ENCODE results near the gene ITM2B.
"Not testable (repeated sequence)": the region's sequence is repeated elsewhere in the genome, so short reads cannot be mapped to it uniquely, and the experiment has no call there.

ITM2B gene

GRCh38 chr13:48230541-48230940, 2.5 kb upstream of the ITM2B start:
- DNase-seq, result no peak

DNA sequence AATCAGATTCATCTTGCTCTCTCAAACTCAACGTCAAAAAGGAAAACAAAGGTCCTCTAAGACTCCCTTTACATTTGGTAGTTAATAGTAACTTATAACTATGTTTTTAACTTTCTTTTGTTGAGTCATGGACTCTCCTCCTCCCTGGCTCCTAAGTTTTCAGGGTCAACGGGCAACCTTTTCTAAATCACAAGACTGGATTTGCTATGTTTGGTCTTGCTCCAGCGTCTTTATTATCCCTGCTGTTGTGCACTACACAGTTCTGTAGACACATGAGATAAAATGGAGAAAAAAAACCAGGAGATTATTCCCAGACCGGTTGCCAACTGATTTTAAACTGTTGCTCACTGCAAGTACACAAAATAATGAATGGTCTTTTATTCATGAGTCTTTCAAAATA, 1.9 kb upstream of the ITM2B start:
- DNase-seq, result no peak

GRCh38 chr13:48231933-48232332, 1.1 kb upstream of the ITM2B start:
- DNase-seq, result no peak

DNA sequence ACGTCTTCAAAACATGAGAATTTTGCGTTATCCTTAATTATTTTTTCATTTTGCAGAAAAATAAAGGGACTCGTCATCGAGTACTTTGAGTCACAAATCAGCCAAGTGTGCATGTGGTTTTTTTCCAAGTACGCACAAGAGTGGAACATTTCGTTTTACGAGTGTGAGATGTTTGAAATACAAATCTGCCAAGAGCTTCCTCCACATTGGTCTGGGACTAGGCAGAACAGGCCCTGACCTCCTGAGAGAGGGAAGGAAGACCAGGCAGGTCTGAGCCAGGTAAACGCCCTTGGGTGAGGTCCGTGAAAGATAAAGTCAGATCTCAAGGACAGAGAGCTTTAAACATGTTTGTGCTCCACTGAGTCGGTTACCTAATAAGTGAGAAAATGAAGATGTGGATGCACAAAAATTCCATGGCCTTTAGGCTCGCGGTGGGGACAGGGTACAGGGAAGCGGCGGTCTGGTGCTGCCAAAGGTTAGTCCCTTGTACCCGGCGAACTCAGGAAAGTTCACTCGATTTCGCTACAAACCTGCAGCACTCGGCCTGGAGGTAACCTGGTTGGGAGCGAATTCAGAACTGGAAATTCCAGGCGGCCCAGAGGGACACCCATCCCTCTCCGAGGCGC, 473 bp upstream of the ITM2B start:
- DNase-seq, result no peak

DNA sequence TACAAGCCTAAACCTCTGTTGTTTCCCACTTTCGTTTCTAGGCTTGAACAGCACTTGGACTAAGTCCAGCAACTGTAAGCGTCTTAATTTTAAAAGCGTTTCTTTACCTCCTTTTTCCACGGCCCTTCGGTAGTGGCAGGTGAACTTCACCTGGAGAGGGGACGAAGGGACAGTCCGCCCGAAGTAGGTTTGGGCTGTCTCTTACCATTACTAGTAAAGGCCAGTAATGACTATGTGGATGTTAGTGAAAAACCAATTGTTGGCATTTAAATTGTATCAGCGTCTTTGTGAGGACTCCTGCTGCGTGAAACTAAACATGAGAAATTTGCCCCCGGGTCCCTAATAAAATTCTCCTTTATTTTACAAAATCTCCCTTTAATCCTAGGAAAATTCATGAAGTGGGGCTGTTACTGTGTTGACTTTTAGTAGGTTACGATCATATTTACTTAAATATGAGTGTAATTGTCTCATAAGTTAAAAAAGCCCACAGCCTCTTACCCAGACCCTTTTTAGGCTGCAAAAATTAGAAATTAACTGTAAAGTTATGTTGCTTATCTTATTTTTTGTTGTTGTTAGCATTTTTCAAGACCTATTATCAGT, 983 bp downstream of the ITM2B start:
- DNase-seq, result no peak

DNA sequence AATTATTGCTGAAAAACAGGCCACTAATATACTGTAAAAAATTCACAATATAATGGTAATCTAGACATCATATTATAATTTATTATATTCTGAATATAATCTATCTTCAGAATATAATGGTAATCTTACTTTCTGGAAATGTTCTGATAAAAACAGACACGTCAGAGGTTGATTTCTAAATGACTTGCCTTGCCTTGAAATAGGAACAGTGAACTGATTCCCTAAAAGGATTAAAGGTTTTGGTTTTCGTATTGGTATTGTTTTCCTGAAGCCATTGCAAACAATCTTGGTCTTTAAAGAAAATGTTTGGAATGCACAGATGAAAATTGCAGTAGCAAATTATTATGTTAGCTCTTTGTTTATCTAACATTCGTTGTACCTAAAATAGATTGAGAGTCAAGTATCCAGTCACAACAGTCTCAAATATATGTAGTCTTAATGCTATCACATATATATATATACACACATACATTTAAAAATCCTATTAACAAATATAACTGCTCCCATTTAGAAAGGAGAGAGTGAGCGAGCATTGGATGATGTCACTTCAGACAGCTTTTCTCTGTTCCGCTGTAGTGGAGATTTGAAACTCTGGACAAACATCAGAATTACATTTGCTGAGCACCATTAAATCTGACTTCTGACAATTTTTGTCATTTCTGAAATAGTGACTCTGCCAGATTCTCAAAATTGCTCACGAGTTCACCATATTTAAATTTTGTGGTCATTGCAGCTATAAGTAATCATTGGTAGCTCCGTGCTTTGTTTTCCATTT, 1.7 kb downstream of the ITM2B start:
- DNase-seq, result peak; percentile 46

DNA sequence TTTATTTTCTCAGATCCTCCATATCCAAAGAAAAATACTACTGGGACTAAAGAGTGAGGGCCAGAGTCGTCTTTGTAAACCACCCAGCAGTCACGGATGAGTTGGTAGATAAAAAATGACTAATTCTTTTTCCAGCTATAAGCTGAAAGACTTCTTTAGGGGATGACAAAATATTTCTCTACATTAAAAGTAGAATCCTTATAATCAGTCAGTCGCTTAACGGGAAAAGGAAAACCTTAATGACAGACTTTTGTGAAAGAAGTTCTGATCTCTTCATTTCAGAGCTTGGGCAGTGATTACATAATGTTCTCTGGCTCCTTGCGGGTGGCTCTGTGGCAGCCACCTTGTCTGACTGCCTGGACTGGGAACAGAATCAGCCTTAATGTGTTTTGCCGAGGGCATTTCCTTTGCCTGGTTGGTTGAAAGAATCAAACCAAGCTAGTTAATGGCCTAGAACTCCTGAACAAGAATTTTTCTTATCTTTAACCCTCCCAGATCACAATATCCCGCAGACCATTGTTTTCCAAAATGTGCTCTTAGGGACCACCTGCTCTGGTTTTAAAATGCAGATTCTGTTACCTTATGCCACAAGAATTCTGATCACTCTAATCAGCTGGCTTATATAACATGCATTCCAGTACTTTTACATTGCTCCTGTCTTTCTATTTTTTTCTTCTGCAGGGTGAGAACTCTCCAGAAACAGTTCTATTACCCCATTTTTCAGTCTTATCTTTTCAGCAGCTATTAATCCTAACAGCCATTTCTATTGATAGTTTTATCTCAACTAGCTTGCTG, 2.5 kb downstream of the ITM2B start:
- peak; percentile 39 for DNase-seq

DNA sequence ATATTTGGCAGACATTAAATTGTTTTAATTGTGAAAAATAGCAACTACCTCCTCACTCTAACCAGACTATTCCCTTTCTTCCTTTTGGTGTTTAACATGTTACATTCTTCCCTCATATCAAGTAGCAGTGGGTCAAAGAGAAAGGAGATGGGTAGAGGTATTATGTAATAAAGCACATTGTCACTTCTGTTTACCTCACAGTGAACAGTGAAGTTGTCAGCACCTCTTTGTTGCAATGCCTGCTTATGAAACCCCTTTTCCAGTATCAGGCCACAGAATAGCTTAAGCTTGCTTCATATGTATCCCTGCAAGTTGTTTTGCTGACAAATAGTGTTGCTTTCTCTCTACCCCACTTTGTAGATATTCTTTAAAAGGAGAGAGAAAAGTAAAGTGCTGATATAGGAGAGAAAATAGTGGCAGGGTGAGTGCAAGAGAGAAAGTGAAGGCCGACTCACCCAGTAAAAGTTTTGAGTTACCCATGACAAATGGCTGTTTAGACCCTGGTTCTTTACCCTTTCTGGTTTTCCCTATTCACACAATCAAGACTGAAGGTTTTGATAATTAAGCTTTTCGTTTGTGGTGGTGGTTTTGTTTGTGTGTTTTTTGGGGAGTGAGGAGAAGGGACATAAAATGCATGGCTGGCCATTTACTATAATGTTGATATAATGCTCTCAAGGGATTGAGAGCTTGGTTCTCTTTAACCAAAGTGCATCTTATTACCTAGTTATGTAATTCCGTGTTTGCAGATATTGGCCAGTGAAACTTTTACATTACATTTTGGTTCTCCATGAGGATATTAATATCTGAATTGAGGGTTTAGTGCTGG, 3.7 kb downstream of the ITM2B start:
- DNase-seq, result peak; percentile 31

- not testable (repeated sequence) for DNase-seq
Observed at GRCh38 chr13:48239369-48239768, 6.4 kb downstream of the ITM2B start.

DNA sequence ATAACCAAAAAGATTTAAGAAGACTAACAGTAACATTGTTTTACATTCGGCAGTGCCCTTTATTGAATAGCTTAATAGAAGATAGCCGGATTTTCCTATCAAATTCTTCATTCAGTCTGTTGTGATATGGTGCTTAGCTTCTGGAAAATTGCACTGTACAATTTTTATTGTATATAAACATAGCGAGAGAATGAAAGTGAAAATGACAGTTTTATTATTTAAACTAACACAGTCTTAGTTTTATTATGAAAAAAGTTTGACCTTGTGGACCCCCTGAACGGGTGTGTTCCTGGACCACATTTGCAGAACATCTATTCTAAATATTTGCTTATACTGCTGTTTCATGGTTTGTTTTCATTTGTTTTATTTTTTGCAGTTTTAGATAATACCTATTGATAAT, 8.6 kb downstream of the ITM2B start:
- DNase-seq, result no peak

DNA sequence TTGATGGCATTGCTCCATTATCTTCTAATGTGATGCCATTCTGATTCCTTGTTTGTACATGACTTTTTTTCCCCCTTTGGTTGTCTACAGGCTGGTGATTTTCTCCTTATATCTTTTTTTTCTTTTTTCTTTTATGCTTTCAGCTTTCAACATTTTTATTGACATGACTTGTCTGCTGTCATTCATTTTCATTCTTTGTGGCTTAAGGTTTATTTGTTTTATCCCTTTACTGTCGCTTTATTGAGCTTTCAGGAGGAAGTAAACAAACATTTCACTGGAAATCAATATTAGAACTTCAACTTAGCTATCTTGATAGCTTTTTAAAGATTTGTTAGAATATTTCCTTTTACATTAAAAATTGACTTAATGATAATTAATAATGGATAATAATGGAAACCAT, 9.7 kb downstream of the ITM2B start:
- DNase-seq, result no peak

DNA sequence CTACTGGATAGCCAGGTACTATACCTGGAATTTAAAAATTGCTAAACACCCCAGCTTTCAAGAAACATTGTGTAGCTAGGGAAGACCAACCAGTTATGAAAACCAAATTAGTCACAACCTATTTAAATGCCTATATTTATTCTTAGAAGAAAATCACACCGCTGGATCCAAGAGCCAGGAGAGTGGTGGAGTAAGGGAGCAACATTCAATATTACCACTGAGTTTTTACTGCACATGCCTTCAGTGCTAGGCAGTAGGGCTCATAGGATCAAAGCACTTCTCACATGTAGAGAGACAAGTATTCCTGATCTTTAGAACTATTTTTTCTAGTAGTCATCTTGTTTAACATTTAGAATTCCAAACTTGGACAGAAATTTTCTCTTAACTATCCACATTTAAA, 11.2 kb downstream of the ITM2B start:
- DNase-seq, result no peak

DNA sequence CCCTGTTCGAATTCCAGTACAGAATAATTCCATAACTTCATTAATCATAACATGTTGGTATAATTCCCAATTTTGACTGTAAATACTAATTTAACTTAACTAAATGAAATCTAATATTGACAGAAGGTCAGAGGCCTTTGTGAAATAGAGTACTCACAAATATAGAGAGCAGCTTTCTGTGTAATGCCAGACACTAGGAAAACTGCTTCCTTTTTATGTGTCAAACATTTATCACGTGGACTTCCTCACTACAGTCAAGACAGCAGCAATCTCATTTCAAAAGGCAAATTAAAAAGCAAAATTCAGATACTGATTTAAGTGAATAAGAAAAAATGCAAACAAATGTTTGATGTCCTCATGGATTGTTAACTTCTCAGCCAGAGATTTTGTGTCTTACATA, 13.1 kb downstream of the ITM2B start:
- DNase-seq, result no peak

GRCh38 chr13:48249018-48249417, 16.0 kb downstream of the ITM2B start:
- no peak for DNase-seq

- no peak for DNase-seq
Observed at GRCh38 chr13:48251611-48252081, 18.6 kb downstream of the ITM2B start.

GRCh38 chr13:48252176-48252575, 19.2 kb downstream of the ITM2B start:
- DNase-seq, result no peak

DNA sequence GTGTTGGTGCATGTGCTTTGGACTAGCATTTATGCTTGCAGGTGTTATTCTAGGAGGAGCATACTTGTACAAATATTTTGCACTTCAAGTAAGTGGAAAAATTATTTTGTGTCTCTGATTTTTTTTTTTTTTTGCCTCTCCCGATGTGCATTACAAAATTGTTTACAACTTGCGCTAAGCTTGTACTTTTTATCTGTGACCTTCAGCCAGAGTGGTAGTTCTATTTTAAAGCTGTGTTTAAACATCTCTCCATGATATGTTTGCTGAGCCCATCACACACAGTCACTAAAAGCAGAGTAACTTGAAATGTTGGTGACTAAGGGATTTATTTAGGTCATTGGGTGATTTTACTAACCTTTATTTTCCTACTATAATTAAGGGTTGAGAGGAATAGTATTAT, 20.8 kb downstream of the ITM2B start:
- no peak for DNase-seq

DNA sequence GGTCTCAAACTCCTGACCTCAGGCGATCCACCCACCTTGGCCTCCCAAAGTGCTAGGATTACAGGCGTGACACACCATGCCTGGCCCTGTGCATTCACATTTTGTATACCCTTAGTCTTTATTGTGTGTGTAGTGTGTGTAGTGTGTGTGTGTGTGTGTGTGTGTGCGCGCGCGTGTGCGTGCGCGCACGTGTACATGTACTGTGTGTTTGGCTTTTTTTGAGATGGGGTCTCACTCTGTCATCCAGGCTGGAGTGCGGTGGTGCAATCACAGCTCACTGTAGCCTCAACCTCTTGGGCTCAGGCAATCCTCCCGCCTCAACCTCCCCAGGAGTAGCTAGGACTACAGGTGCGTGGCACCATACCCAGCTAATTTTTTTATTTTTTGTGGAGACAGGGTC, 22.1 kb downstream of the ITM2B start:
- DNase-seq, result no peak

DNA sequence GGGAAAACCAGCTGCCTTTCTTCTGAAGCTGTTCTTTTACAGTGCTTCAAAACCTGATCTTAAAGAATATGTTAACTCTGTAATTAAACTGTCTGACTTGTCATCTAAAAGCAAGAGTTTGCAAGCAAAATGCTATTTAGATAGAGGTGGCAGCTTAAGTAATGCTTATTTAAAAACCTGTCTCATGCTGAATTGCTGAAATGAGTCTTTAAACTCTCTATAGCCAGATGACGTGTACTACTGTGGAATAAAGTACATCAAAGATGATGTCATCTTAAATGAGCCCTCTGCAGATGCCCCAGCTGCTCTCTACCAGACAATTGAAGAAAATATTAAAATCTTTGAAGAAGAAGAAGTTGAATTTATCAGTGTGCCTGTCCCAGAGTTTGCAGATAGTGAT, 22.9 kb downstream of the ITM2B start:
- DNase-seq, result no peak

- DNase-seq, result no peak
Observed at GRCh38 chr13:48258002-48258401, 25.0 kb downstream of the ITM2B start.

- no peak for DNase-seq
Observed at GRCh38 chr13:48258430-48258829, 25.4 kb downstream of the ITM2B start.

DNA sequence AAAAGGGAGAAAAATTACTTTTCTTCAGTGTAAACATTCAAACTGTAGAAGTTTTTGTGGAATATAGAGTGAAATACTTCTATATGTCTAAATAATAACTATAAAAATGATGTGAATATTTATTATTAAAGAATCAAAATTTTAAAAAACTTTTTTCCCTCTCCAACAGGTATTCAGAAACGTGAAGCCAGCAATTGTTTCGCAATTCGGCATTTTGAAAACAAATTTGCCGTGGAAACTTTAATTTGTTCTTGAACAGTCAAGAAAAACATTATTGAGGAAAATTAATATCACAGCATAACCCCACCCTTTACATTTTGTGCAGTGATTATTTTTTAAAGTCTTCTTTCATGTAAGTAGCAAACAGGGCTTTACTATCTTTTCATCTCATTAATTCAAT, 28.0 kb downstream of the ITM2B start:
- no peak for DNase-seq

GRCh38 chr13:48263196-48263595, 30.2 kb downstream of the ITM2B start:
- no peak for DNase-seq

Measured in CD4-positive, alpha-beta T cell treated with Interleukin-10 for 1 hour (primary cell).